Vagina (tissue), 2 donors: ENCODE data around the gene UTP11.

Experiments used
- POLR2A ChIP-seq, 2 donors: fragments of 450-650 bp; IDR thresholded peaks; one replicate each; pipeline ENCODE4 v1.6.1; 2017; ENCODE audit warnings: antibody characterized with exemption in 2 of 2, mild to moderate bottlenecking in 2 of 2, moderate library complexity in 2 of 2
- POLR2AphosphoS5 ChIP-seq, 2 donors: sonication (generic); formaldehyde crosslinking; IDR thresholded peaks; one replicate each; pipeline ENCODE4 v1.9.0; 2017; ENCODE audit warnings: antibody characterized with exemption in 2 of 2, mild to moderate bottlenecking in 2 of 2, low read depth in 1 of 2; ENCODE audit not compliant: insufficient read depth in 1 of 2
- TF ChIP-seq, protein P1 (sequence below), 3 experiments: fragments of 450-650 bp in 2 of 3; fragments of 200-600 bp in 1 of 3; sonication (generic) in 1 of 3; IDR thresholded peaks; one replicate each; pipeline ENCODE4 v1.5.1; 2017 to 2019; ENCODE audit warnings: antibody characterized with exemption in 3 of 3, mild to moderate bottlenecking in 2 of 3, moderate library complexity in 2 of 3

- TF ChIP-seq, protein P1, sequence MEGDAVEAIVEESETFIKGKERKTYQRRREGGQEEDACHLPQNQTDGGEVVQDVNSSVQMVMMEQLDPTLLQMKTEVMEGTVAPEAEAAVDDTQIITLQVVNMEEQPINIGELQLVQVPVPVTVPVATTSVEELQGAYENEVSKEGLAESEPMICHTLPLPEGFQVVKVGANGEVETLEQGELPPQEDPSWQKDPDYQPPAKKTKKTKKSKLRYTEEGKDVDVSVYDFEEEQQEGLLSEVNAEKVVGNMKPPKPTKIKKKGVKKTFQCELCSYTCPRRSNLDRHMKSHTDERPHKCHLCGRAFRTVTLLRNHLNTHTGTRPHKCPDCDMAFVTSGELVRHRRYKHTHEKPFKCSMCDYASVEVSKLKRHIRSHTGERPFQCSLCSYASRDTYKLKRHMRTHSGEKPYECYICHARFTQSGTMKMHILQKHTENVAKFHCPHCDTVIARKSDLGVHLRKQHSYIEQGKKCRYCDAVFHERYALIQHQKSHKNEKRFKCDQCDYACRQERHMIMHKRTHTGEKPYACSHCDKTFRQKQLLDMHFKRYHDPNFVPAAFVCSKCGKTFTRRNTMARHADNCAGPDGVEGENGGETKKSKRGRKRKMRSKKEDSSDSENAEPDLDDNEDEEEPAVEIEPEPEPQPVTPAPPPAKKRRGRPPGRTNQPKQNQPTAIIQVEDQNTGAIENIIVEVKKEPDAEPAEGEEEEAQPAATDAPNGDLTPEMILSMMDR (IDR thresholded peaks at IDR 0.05), result no peak
- no peak for TF ChIP-seq POLR2AphosphoS5 (IDR thresholded peaks at IDR 0.05; ENCODE audit: insufficient read depth in 1 of 2, low read depth in 1 of 2)
- no peak for TF ChIP-seq POLR2A (IDR thresholded peaks at IDR 0.05)
Measured at GRCh38 chr1:38004284-38005108, 8.0 kb upstream of the UTP11 start.
